Panc1 (cell line): ENCODE measurements around the gene CSF2RB.

ENCODE experiments used
- CTCF ChIP-seq: fragments of 450-650 bp; IDR thresholded peaks from 2 replicates; pipeline ENCODE4 v1.5.1; 2017; ENCODE audit warnings: mild to moderate bottlenecking
- TCF7L2 ChIP-seq: IDR thresholded peaks from 2 replicates; pipeline ENCODE4 v1.6.1; 2011; ENCODE audit warnings: mild to moderate bottlenecking, low read depth, low read length, inconsistent platforms

- TF ChIP-seq CTCF (no peak), TCF7L2 (no peak)
Measured at GRCh38 chr22:36865346-36865745, 48.1 kb upstream of the CSF2RB start.
